Calu3 (cell line): Measurements from ENCODE around the gene GMDS. TPM values are rescaled to one million over a fixed set of nuclear protein-coding genes. Genes with fewer than 3 reads are reported as not detected.

Source experiments
- BruUV-seq: library from RNA; stranded (reverse); fragments of 400-500 nt; replicated peaks from 2 replicates; lab custom pipeline; 2021; lab: Mats Ljungman, UMichigan
- CTCF ChIA-PET: fragments of 300-600 bp; sonication (Branson Sonifier 250); formaldehyde crosslinking; loops from one replicate; lab custom pipeline; 2022; ENCODE audit warnings: antibody characterized with exemption; lab: Charles Lee
- DNase-seq: peaks from one replicate; pipeline ENCODE4 v3.0.0; 2022
- H3K27ac Mint-ChIP-seq: one replicate; pipeline ENCODE4 v1.8.0; 2022; ENCODE audit warnings: mixed read lengths; ENCODE audit not compliant: unreplicated experiment
- H3K27me3 Mint-ChIP-seq: one replicate; pipeline ENCODE4 v1.8.0; 2022; ENCODE audit warnings: mixed read lengths; ENCODE audit not compliant: unreplicated experiment
- H3K36me3 Mint-ChIP-seq: one replicate; pipeline ENCODE4 v1.8.0; 2022; ENCODE audit warnings: mild to moderate bottlenecking, moderate library complexity, mixed read lengths; ENCODE audit not compliant: insufficient read depth, unreplicated experiment
- H3K4me1 Mint-ChIP-seq: one replicate; pipeline ENCODE4 v1.8.0; 2022; ENCODE audit warnings: mild to moderate bottlenecking, low read depth, mixed read lengths; ENCODE audit not compliant: unreplicated experiment
- H3K4me3 Mint-ChIP-seq: one replicate; pipeline ENCODE4 v1.8.0; 2022; ENCODE audit warnings: mild to moderate bottlenecking, low read depth, moderate library complexity, mixed read lengths; ENCODE audit not compliant: unreplicated experiment
- H3K9me3 Mint-ChIP-seq: one replicate; pipeline ENCODE4 v1.8.0; 2022; ENCODE audit warnings: low read depth, mixed read lengths; ENCODE audit not compliant: unreplicated experiment
- intact Hi-C: fragments of 100-400 bp; cut with micrococcal nuclease; formaldehyde crosslinking; loops from one replicate; pipeline ENCODE4 v1.10.0; 2022; ENCODE audit not compliant: unreplicated experiment
- total RNA-seq: library from RNA; stranded (reverse); gene quantifications from 2 replicates; pipeline ENCODE4 v1.2.3, GENCODE V29; 2022
- TF ChIP-seq, protein P1 (sequence below): fragments of 200-600 bp; IDR thresholded peaks from one replicate; pipeline ENCODE4 v1.8.0; 2022; ENCODE audit warnings: antibody characterized with exemption; ENCODE audit not compliant: unreplicated experiment

The GMDS gene
- total RNA-seq, 1 experiment from 2014 or later, result 58.2 TPM

DNA sequence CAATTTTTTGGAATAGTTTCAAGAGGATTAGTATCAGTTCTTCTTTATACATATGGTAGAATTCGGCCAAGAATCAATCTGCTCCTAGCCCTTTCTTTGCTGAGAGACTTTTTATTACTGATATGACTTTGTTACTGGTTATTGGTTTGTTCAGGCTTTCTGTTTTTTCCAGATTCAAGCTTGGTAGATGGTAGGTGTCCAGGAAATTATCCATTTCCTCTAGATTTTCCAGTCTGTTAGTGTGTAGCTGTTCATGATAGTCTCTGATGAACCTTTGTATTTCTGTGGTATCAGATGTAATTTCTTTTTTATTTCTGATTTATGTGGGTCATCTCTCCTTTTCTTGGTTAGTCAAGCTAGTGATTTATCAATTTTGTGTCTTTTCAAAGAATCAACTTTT is 167.6 kb downstream of the GMDS start:
- no peaks in the 10 kb centered on the region for H3K27me3 Mint-ChIP-seq
- no peak overlapping the region for H3K27ac Mint-ChIP-seq
- CTCF ChIA-PET, result no interaction called here
- DNase-seq, result no peak
- no peaks in the 10 kb centered on the region for H3K9me3 Mint-ChIP-seq
- no peak overlapping the region for H3K4me3 Mint-ChIP-seq
- intact Hi-C loops, result no loop called here
- BruUV-seq, result no TSS peak
- TF ChIP-seq, protein P1, sequence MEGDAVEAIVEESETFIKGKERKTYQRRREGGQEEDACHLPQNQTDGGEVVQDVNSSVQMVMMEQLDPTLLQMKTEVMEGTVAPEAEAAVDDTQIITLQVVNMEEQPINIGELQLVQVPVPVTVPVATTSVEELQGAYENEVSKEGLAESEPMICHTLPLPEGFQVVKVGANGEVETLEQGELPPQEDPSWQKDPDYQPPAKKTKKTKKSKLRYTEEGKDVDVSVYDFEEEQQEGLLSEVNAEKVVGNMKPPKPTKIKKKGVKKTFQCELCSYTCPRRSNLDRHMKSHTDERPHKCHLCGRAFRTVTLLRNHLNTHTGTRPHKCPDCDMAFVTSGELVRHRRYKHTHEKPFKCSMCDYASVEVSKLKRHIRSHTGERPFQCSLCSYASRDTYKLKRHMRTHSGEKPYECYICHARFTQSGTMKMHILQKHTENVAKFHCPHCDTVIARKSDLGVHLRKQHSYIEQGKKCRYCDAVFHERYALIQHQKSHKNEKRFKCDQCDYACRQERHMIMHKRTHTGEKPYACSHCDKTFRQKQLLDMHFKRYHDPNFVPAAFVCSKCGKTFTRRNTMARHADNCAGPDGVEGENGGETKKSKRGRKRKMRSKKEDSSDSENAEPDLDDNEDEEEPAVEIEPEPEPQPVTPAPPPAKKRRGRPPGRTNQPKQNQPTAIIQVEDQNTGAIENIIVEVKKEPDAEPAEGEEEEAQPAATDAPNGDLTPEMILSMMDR, result no peak
- H3K4me1 Mint-ChIP-seq, result no peaks in the 10 kb centered on the region
- no peaks in the 10 kb centered on the region for H3K36me3 Mint-ChIP-seq

GRCh38 chr6:2073476-2073875 is 171.9 kb downstream of the GMDS start:
- Mint-ChIP-seq H3K27me3 (no peaks in the 10 kb centered on the region), H3K36me3 (peaks cover 5% of the 10 kb centered on the region), H3K4me3 (no peak overlapping the region), H3K9me3 (peaks cover 2% of the 10 kb centered on the region), H3K4me1 (no peaks in the 10 kb centered on the region), H3K27ac (no peak overlapping the region)
- BruUV-seq, result no TSS peak
- TF ChIP-seq, protein P1, result no peak
- DNase-seq, result no peak
- CTCF ChIA-PET, result no interaction called here
- intact Hi-C loops, result no loop called here

GRCh38 chr6:2072453-2072852 is 173.0 kb downstream of the GMDS start:
- Mint-ChIP-seq H3K27me3 (no peaks in the 10 kb centered on the region), H3K4me1 (no peaks in the 10 kb centered on the region), H3K4me3 (no peak overlapping the region), H3K9me3 (peaks cover 2% of the 10 kb centered on the region), H3K27ac (no peak overlapping the region), H3K36me3 (peaks cover 5% of the 10 kb centered on the region)
- CTCF ChIA-PET, result no interaction called here
- DNase-seq, result no peak
- TF ChIP-seq, protein P1, result no peak
- intact Hi-C loops, result no loop called here
- no TSS peak for BruUV-seq

DNA sequence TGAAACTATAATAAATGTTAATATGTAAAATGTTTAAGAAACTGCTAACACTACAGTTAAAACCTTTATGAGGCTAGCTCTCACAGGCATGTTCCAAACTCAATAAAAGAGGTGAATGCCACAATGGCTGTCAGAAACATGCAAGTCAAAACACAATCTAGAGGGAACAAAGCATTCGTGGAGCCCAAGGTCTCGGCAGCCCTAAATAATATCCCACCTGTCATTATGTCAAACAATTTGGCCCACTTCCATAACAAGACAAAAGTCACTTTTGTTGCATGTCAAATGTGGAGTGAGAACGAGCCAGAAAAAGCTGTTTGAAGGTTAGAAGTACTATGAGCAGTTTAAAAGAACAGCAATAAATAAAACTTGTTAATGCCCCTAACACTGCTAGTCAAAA is 181.9 kb downstream of the GMDS start:
- Mint-ChIP-seq H3K4me3 (no peak overlapping the region), H3K27ac (no peak overlapping the region), H3K27me3 (no peaks in the 10 kb centered on the region), H3K9me3 (no peaks in the 10 kb centered on the region), H3K4me1 (peaks cover 9% of the 10 kb centered on the region), H3K36me3 (no peaks in the 10 kb centered on the region)
- BruUV-seq, result no TSS peak
- intact Hi-C loops, result no loop called here
- CTCF ChIA-PET, result no interaction called here
- DNase-seq, result no peak
- TF ChIP-seq, protein P1, result no peak
